Heart left ventricle (tissue), 16 donors: ENCODE data around the gene WASL. TPM values are rescaled to one million over a fixed set of nuclear protein-coding genes. Genes with fewer than 3 reads are reported as not detected.

ENCODE experiments used
- ATAC-seq, 4 donors: fragments of 200-7000 bp; cut with Tn5 transposase; one replicate each; pipeline ENCODE4 v1.9.1; 2020 to 2022; ENCODE audit warnings: moderate library complexity in 4 of 4, mild to moderate bottlenecking in 3 of 4, moderate number of reproducible peaks in 1 of 4
- DNase-seq, 5 donors: peaks; one replicate each; pipeline ENCODE4 v3.0.0-alpha.2; 2020
- H3K27ac ChIP-seq, 12 donors: fragments of 200-600 bp; sonication (generic) in 4 of 12; one replicate each; pipeline versions ENCODE4 v1.5.0 to v1.8.0; 2016 to 2022; ENCODE audit warnings: mild to moderate bottlenecking in 2 of 12
- H3K27me3 ChIP-seq, 9 donors: fragments of 200-600 bp; sonication (generic) in 2 of 9; one replicate each; pipeline versions ENCODE4 v1.5.1 to v1.8.0; 2016 to 2022; ENCODE audit warnings: mild to moderate bottlenecking in 3 of 9
- H3K36me3 ChIP-seq, 9 donors: fragments of 200-600 bp; sonication (generic) in 2 of 9; one replicate each; pipeline versions ENCODE4 v1.5.0 to v1.8.0; 2018 to 2022; ENCODE audit warnings: mild to moderate bottlenecking in 2 of 9
- H3K4me1 ChIP-seq, 12 donors: fragments of 200-600 bp; sonication (generic) in 4 of 12; one replicate each; pipeline versions ENCODE4 v1.5.0 to v1.8.0; 2016 to 2022; ENCODE audit warnings: mild to moderate bottlenecking in 3 of 12
- H3K4me3 ChIP-seq, 12 donors: fragments of 200-600 bp; sonication (generic) in 4 of 12; one replicate each; pipeline versions ENCODE4 v1.5.0 to v1.8.0; 2017 to 2022; ENCODE audit warnings: mild to moderate bottlenecking in 9 of 12, moderate library complexity in 4 of 12
- H3K9me3 ChIP-seq, 12 donors: fragments of 200-600 bp; sonication (generic) in 4 of 12; one replicate each; pipeline versions ENCODE4 v1.5.0 to v1.8.0; 2016 to 2022; ENCODE audit warnings: mild to moderate bottlenecking in 1 of 12
- POLR2A ChIP-seq, 2 donors: fragments of 450-650 bp; IDR thresholded peaks; one replicate each; pipeline ENCODE4 v1.6.1; 2017; ENCODE audit warnings: antibody characterized with exemption in 2 of 2, mild to moderate bottlenecking in 2 of 2, moderate library complexity in 2 of 2
- WGBS, 4 donors: extraction: QIAGEN DNeasy Blood & Tissue Kit in 2 of 4; methylation state at CpG; one replicate each; pipeline versions ENCODE4 v1.1.5 to v1.1.7; 2013 to 2018; 5-methylcytosine and 5-hydroxymethylcytosine counted together
- intact Hi-C, 10 donors: fragments of 100-400 bp; cut with DNase I; formaldehyde crosslinking; loops; one replicate each; pipeline versions ENCODE4 v1.11.1 to v1.14.2; 2022
- polyA plus RNA-seq, 2 donors: library from polyadenylated mRNA; stranded (reverse); fragments of 200-250 nt; gene quantifications; one replicate each; pipeline ENCODE4 v1.2.3, GENCODE V29; 2013
- total RNA-seq, 9 donors: library from RNA; depleted of rRNA in 2 of 9; stranded (reverse); fragments of >200 nt in 2 of 9; fragmentation: NEBNext Ultra II Directional in 3 of 9; extraction: Animal tissue kit (Norgen Biotek cat#: 25700) in 3 of 9; gene quantifications; one replicate each; pipeline versions ENCODE4 v1.1.0 to v1.2.4, GENCODE V29; 2016 to 2023
- TF ChIP-seq, protein P1 (sequence below), 12 donors: fragments of 200-600 bp; sonication (generic) in 4 of 12; IDR thresholded peaks; one replicate each; pipeline versions ENCODE4 v1.5.0 to v1.8.0; 2018 to 2022; ENCODE audit warnings: antibody characterized with exemption in 12 of 12, mild to moderate bottlenecking in 5 of 12
- donor health status: ischemic (EF 13 %, LVEDD 7.1; RV severe dilation, severe dysfunction).
- donor health status: healthy with polysubstance abuse.
- donor health status: DM: no; HTN: yes; CAD: no.
- donor health status: DM: no; HTN: no; CAD: no.
- donor health status: ischemic (EF 25% LVEDD 6.9; RV normal size, moderate dysfunction).
- donor health status: ischemic (EF 25% LVEDD 5.7; RV mildly dilated, moderate dysfunction).
- donor health status: healthy.
- donor health status: DM: yes; HTN: yes; CAD: no.
- donor health status: ischemic (EF 35%, LVEDD 5.7; RV mildly dilated, moderate dysfunction).
- donor health status: nonischemic (EF 11% LVEDD 7.7; RV severe dilation, severe dysfunction).
- donor health status: DM: yes; HTN: yes; CAD: no.
- donor health status: PGD.
- donor health status: ischemic (EF 29% LVEDD 5.4; RV normal size, mild dysfunction).
- donor health status: nonischemic (EF 23%, LVEDD 6.1; RV moderate dilation, normal function).

WASL gene
- total and polyA plus RNA-seq, 11 donors, result 11.2 to 30.3 (median 23.3) TPM

- Histone ChIP-seq H3K4me3 (no peak overlapping the region), H3K9me3 (no peaks in the 10 kb centered on the region), H3K27ac (peak overlapping the region in 10 of 12 donors; percentile 24 to 79 (median 67)), H3K4me1 (peaks cover 0 to 54% (median 16%) of the 10 kb centered on the region in 12 donors), H3K27me3 (no peaks in the 10 kb centered on the region), H3K36me3 (peaks cover 0 to 49% (median 28%) of the 10 kb centered on the region in 9 donors)
- no peak for DNase-seq
- intact Hi-C loops, result loop anchor here in 7 of 10 donors (5.0 to 10.0 kb wide), 7 partner anchors 43 to 192 kb away; partner anchors contain the start of gene WASL (in 2 of the 7)
- no peak for TF ChIP-seq POLR2A (IDR thresholded peaks at IDR 0.05)
- TF ChIP-seq, protein P1, sequence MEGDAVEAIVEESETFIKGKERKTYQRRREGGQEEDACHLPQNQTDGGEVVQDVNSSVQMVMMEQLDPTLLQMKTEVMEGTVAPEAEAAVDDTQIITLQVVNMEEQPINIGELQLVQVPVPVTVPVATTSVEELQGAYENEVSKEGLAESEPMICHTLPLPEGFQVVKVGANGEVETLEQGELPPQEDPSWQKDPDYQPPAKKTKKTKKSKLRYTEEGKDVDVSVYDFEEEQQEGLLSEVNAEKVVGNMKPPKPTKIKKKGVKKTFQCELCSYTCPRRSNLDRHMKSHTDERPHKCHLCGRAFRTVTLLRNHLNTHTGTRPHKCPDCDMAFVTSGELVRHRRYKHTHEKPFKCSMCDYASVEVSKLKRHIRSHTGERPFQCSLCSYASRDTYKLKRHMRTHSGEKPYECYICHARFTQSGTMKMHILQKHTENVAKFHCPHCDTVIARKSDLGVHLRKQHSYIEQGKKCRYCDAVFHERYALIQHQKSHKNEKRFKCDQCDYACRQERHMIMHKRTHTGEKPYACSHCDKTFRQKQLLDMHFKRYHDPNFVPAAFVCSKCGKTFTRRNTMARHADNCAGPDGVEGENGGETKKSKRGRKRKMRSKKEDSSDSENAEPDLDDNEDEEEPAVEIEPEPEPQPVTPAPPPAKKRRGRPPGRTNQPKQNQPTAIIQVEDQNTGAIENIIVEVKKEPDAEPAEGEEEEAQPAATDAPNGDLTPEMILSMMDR (IDR thresholded peaks at IDR 0.05), result no peak
- WGBS, 4 donors, result 51 to 66% (median 58%) methylated on average over 3 of the region's 3 CpGs
- no peak for ATAC-seq
These were observed 68.2 kb downstream of the WASL start for GRCh38 chr7:123680580-123680979.

DNA sequence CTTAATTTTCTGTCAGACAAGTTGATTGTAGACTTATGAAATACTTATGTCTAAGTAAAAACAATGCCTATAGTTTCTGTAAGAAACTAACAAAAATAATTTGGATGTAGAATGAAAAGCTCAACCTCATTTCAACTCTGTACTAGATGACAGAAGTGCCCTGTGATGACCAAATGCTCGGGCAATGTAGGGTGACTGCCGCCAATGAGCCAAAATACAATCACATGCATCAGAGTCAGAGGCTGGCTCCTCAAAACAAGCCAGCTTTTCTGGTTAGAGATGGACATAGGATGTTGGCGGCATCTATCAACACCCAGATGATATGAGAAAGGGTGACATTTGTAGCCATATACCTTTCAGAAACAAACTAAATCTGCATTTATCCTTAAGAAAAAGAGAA is 69.2 kb downstream of the WASL start:
- Histone ChIP-seq H3K27me3 (no peaks in the 10 kb centered on the region), H3K9me3 (no peaks in the 10 kb centered on the region), H3K4me3 (no peak overlapping the region), H3K27ac (peak overlapping the region; percentile 0 to 79 (median 62)), H3K36me3 (peaks cover 0 to 42% (median 21%) of the 10 kb centered on the region in 9 donors), H3K4me1 (peaks cover 0 to 64% (median 19%) of the 10 kb centered on the region in 12 donors)
- DNase-seq (no peak), ATAC-seq (peak; percentile 57 to 78 (median 77))
- intact Hi-C loops, result loop anchor here in 8 of 10 donors (5.0 to 10.0 kb wide), 8 partner anchors 37 to 193 kb away; partner anchors contain the start of gene WASL (in 2 of the 8)
- WGBS, 4 donors, result 46 to 64% (median 52%) methylated on average over 3 of the region's 3 CpGs
- TF ChIP-seq, protein P1 (IDR thresholded peaks at IDR 0.05), result no peak
- no peak for TF ChIP-seq POLR2A (IDR thresholded peaks at IDR 0.05)

GRCh38 chr7:123677061-123677715 is 71.6 kb downstream of the WASL start:
- no peak for TF ChIP-seq POLR2A (IDR thresholded peaks at IDR 0.05)
- 78 to 89% (median 85%) methylated on average over 2 of the region's 2 CpGs for WGBS, 4 donors
- DNase-seq (no peak), ATAC-seq (no peak)
- H3K4me1 ChIP-seq, result peaks cover 0 to 76% (median 25%) of the 10 kb centered on the region in 12 donors
- H3K27me3 ChIP-seq, result no peaks in the 10 kb centered on the region
- no peak overlapping the region for H3K27ac ChIP-seq
- no peaks in the 10 kb centered on the region for H3K9me3 ChIP-seq
- intact Hi-C loops, result loop anchor here in 2 of 10 donors (5.0 kb wide), 2 partner anchors 35 to 40 kb away; no protein-coding TSS in a partner anchor
- H3K36me3 ChIP-seq, result peaks cover 0 to 24% (median 3%) of the 10 kb centered on the region in 9 donors
- H3K4me3 ChIP-seq, result no peak overlapping the region

DNA sequence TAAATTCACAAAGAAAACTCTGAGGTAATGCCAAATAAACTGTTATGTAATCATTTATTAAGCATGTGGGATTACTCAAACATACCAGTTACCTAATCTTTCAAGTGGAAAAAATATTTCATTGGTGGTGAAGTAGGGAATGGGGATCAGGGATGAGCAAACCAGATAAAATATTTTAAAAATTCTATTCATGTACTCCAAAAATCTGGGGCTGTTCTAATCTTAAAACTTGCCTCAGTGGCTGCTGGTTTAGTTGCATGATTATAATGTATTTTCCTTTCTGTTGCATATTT is 73.7 kb downstream of the WASL start:
- intact Hi-C loops, result loop anchor here in 2 of 10 donors (5.0 kb wide), 2 partner anchors 33 to 38 kb away; no protein-coding TSS in a partner anchor
- no peaks in the 10 kb centered on the region for H3K9me3 ChIP-seq
- peaks cover 0 to 59% (median 18%) of the 10 kb centered on the region in 12 donors for H3K4me1 ChIP-seq
- peak overlapping the region in 6 of 12 donors; percentile 16 to 61 (median 40) for H3K27ac ChIP-seq
- no peak overlapping the region for H3K4me3 ChIP-seq
- no peaks in the 10 kb centered on the region for H3K27me3 ChIP-seq
- DNase-seq (no peak), ATAC-seq (no peak)
- TF ChIP-seq, protein P1 (IDR thresholded peaks at IDR 0.05), result no peak
- no peak for TF ChIP-seq POLR2A (IDR thresholded peaks at IDR 0.05)
- peaks cover 0 to 5% (median 0%) of the 10 kb centered on the region in 9 donors for H3K36me3 ChIP-seq
